ENCODE results near the gene ZNF732. TPM values are rescaled to one million over a fixed set of nuclear protein-coding genes. Genes with fewer than 3 reads are reported as not detected.
A peak's percentile ranks its signal among the peaks of the same experiment; 100 is the strongest.
"Not testable (repeated sequence)": the region's sequence is repeated elsewhere in the genome, so short reads cannot be mapped to it uniquely, and the experiment has no call there.

ZNF732 gene
- total RNA-seq, 4 donors from 2014 or later, result not detected

DNA sequence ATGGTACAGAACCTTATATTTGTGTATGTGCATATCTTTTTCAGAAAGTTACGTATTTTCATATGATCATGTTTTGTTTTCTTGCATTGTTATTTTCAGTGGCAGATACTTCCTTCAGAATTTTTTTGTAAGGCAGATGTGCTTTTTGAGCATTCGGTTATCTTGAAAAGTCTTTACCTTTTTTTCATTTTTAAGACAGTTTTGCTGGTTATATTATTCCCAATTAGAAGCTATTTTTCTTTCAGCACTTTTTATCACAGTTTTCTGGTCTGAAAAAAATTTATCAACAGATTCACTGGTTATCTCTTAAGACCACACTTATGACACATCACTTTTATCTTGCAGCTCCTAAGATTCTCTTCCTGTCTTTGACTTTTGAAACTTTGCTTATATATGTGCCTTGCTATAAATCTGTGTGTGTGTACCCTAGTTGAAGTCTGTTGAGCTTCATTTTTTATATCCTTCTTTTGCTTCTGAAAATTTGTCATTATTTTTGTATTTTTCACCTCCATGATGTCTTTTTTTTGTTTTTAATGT is 53.1 kb downstream of the ZNF732 start:
- TF ChIP-seq, protein P1, sequence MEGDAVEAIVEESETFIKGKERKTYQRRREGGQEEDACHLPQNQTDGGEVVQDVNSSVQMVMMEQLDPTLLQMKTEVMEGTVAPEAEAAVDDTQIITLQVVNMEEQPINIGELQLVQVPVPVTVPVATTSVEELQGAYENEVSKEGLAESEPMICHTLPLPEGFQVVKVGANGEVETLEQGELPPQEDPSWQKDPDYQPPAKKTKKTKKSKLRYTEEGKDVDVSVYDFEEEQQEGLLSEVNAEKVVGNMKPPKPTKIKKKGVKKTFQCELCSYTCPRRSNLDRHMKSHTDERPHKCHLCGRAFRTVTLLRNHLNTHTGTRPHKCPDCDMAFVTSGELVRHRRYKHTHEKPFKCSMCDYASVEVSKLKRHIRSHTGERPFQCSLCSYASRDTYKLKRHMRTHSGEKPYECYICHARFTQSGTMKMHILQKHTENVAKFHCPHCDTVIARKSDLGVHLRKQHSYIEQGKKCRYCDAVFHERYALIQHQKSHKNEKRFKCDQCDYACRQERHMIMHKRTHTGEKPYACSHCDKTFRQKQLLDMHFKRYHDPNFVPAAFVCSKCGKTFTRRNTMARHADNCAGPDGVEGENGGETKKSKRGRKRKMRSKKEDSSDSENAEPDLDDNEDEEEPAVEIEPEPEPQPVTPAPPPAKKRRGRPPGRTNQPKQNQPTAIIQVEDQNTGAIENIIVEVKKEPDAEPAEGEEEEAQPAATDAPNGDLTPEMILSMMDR (IDR thresholded peaks at IDR 0.05 in 4 of 5, conservative IDR thresholded peaks at IDR 0.05 in 1 of 5), result no peak
- TF ChIP-seq POLR2A (IDR thresholded peaks at IDR 0.05), result no peak
- in situ Hi-C loops (cut with MboI; ENCODE audit: low sequenced_read_pairs in 4 of 4), result no loop called here
- no peak for ATAC-seq

DNA sequence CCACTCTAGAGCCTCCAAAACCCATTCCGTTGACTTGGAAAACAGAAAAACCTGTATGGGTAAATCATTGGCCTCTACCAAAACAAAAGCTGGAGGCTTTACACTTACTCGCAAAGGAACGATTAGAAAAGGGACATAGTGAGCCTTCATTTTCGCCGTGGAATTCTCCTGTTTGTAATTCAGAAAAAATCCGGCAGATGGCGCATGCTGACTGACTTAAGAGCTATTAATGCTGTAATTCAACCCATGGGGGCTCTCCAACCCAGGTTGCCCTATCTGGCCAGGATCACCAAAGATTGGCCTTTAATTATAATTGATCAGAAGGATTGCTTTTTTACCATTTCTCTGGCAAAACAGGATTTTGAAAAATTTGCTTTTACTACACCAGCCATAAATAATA is 60.8 kb downstream of the ZNF732 start:
- ATAC-seq (no peak), DNase-seq (no peak)
- H3K4me3 ChIP-seq, result no peak overlapping the region
- intact Hi-C loops (cut with DNase I; ENCODE audit: low total_unique reads) (no loop called here), in situ Hi-C loops (cut with MboI; ENCODE audit: low sequenced_read_pairs in 4 of 4) (no loop called here)
- no peaks in the 10 kb centered on the region for H3K36me3 ChIP-seq
- peaks cover 0 to 11% (median 0%) of the 10 kb centered on the region in 3 donors for H3K9me3 ChIP-seq
- H3K4me1 ChIP-seq, result no peaks in the 10 kb centered on the region
- no peaks in the 10 kb centered on the region for H3K27me3 ChIP-seq
- no peak overlapping the region for H3K27ac ChIP-seq
- TF ChIP-seq, protein P1 (IDR thresholded peaks at IDR 0.05 in 4 of 5, conservative IDR thresholded peaks at IDR 0.05 in 1 of 5), result peak in 4 of 5 experiments; percentile 26 to 52 (median 41)
- no peak for TF ChIP-seq POLR2A (IDR thresholded peaks at IDR 0.05)

More for the DNA sequence above, 53.1 kb downstream of the ZNF732 start:
- Histone ChIP-seq H3K4me3 (no peak overlapping the region), H3K9me3 (peaks cover 0 to 40% (median 11%) of the 10 kb centered on the region in 3 donors), H3K36me3 (no peaks in the 10 kb centered on the region), H3K27ac (no peak overlapping the region), H3K4me1 (no peaks in the 10 kb centered on the region), H3K27me3 (no peaks in the 10 kb centered on the region)
- DNase-seq, result no peak
- intact Hi-C loops (cut with DNase I; ENCODE audit: low total_unique reads), result no loop called here

DNA sequence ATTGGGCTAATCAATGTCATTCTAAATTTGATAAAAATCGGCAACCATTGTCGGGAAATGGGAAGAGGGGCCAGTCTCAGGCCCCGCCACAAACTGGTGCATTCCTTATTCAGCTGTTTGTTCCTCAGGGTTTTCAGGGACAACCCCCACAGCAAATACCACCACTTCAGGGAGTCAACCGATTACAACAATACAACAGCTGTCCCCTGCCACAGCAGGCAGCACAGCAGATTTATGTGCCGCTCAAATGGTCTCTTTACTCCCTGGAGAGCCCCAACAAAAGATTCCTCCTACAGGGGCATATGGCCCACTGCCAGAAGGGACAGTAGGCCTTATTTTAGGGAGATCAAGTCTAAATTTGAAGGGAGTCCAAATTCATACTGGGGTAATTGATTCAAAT is 61.8 kb downstream of the ZNF732 start:
- H3K27ac ChIP-seq, result no peak overlapping the region
- in situ Hi-C loops (cut with MboI; ENCODE audit: low sequenced_read_pairs in 4 of 4), result no loop called here
- TF ChIP-seq POLR2A (IDR thresholded peaks at IDR 0.05), result no peak
- TF ChIP-seq, protein P1 (IDR thresholded peaks at IDR 0.05 in 4 of 5, conservative IDR thresholded peaks at IDR 0.05 in 1 of 5), result no peak
- no peaks in the 10 kb centered on the region for H3K27me3 ChIP-seq
- peaks cover 0 to 4% (median 0%) of the 10 kb centered on the region in 3 donors for H3K9me3 ChIP-seq
- no peak overlapping the region for H3K4me3 ChIP-seq
- H3K4me1 ChIP-seq, result no peaks in the 10 kb centered on the region
- no peaks in the 10 kb centered on the region for H3K36me3 ChIP-seq
- intact Hi-C loops (cut with DNase I; ENCODE audit: low total_unique reads), result no loop called here
- ATAC-seq, result no peak
- no peak for DNase-seq

DNA sequence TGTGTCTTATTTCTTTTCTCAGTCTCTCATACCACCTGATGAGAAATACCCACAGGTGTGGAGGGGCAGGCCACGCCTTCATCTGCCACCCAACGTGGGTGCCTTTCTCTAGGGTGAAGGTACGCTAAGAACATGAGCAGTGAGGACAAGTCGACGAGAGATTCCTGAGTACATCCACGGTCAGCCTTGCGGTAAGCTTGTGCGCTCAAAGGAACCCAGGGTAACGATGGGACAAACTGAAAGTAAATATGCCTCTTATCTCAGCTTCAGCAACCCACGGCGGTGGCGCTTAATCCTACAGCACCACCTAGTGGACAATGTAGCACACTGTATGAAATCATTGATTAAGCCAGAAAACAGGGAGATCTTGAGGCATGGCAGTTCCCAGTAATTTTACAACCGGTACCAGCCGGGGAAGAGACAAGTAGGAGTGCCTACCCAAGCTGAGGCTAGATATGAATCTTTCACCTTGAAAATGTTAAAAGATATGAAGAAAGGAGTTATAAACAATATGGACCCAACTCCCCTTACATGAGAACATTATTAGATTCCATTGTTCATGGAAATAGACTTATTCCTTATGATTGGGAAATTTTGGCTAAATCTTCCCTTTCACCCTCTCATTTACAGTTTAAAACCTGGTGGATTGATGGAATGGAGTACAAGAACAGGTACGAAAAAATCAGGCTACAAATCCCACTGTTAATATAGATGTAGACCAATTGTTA is 63.0 kb downstream of the ZNF732 start:
- TF ChIP-seq POLR2A (IDR thresholded peaks at IDR 0.05), result no peak
- TF ChIP-seq, protein P1 (IDR thresholded peaks at IDR 0.05 in 4 of 5, conservative IDR thresholded peaks at IDR 0.05 in 1 of 5), result peak; percentile 24 to 84 (median 74)
- peak overlapping the region; percentile 43 to 63 (median 48) for H3K4me3 ChIP-seq
- H3K9me3 ChIP-seq, result no peaks in the 10 kb centered on the region
- ATAC-seq, result peak; percentile 33 to 58
- H3K36me3 ChIP-seq, result no peaks in the 10 kb centered on the region
- no peaks in the 10 kb centered on the region for H3K4me1 ChIP-seq
- peak overlapping the region in 3 of 4 donors; percentile 56 to 62 (median 60) for H3K27ac ChIP-seq
- intact Hi-C loops (cut with DNase I; ENCODE audit: low total_unique reads) (no loop called here), in situ Hi-C loops (cut with MboI; ENCODE audit: low sequenced_read_pairs in 4 of 4) (no loop called here)
- DNase-seq, result peak in 1 of 2 donors; percentile 21
- no peaks in the 10 kb centered on the region for H3K27me3 ChIP-seq

DNA sequence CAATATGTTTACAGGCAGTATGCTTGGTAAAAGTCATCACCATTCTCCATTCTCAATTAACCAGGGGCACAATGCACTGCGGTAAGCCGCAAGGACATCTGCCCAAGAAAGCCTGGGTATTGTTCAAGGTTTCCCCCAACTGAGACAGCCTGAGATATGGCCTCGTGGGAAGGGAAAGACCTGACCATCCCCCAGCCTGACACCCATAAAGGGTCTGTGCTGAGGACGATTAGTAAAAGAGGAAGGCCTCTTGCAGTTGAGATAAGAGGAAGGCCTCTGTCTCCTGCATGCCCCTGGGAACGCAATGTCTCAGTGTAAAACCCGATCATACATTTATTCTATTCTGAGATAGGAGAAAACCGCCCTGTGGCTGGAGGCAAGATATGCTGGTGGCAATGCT is 63.9 kb downstream of the ZNF732 start:
- H3K36me3 ChIP-seq; H3K27me3 ChIP-seq; H3K4me1 ChIP-seq; intact Hi-C loops (cut with DNase I; ENCODE audit: low total_unique reads); DNase-seq; ATAC-seq; in situ Hi-C loops (cut with MboI; ENCODE audit: low sequenced_read_pairs in 4 of 4); H3K9me3 ChIP-seq: not testable (repeated sequence)
- peak overlapping the region in 1 of 4 donors; percentile 60 for H3K27ac ChIP-seq
- peak overlapping the region in 1 of 4 donors; percentile 52 for H3K4me3 ChIP-seq
